ENCODE results near the gene LRRC25.

- TF ChIP-seq MAZ (IDR thresholded peaks at IDR 0.05; ENCODE audit: borderline replicate concordance, low read depth, low read length) = no peak
- no peak for TF ChIP-seq CTCF (conservative IDR thresholded peaks at IDR 0.05; ENCODE audit: low read depth, low read length)
- TF ChIP-seq USF2 (IDR thresholded peaks at IDR 0.05; ENCODE audit: low read depth, low read length) = no peak
- TF ChIP-seq MAFK (IDR thresholded peaks at IDR 0.05; ENCODE audit: low read depth, low read length) = no peak
- TF ChIP-seq POLR2A (IDR thresholded peaks at IDR 0.05; ENCODE audit: low read depth, low read length) = no peak
- TF ChIP-seq RFX5 (IDR thresholded peaks at IDR 0.05; ENCODE audit: low read depth, low read length) = no peak
- TF ChIP-seq NFE2L2 (IDR thresholded peaks at IDR 0.05; ENCODE audit: low read depth, low read length) = no peak
- no peak for TF ChIP-seq FOS (IDR thresholded peaks at IDR 0.05; ENCODE audit: low read depth, low read length)
- TF ChIP-seq RAD21 (IDR thresholded peaks at IDR 0.05; ENCODE audit: low read length) = no peak
- TF ChIP-seq MXI1 (IDR thresholded peaks at IDR 0.05; ENCODE audit: borderline replicate concordance, low read depth, low read length) = no peak
- TF ChIP-seq RCOR1 (IDR thresholded peaks at IDR 0.05; ENCODE audit: insufficient replicate concordance, low read length) = no peak
- no peak for TF ChIP-seq BHLHE40 (IDR thresholded peaks at IDR 0.05; ENCODE audit: low read depth, low read length)
Measured at GRCh38 chr19:18433735-18434398, 36.4 kb upstream of the LRRC25 start.
